Transverse colon (tissue), 4 donors: ENCODE data around the gene TULP4. TPM values are rescaled to one million over a fixed set of nuclear protein-coding genes. Genes with fewer than 3 reads are reported as not detected.
"Not testable (repeated sequence)": the region's sequence is repeated elsewhere in the genome, so short reads cannot be mapped to it uniquely, and the experiment has no call there.

Source experiments
- DNase-seq: peaks from one replicate; pipeline ENCODE4 v3.0.0-alpha.2; 2019
- H3K27ac ChIP-seq, 4 donors: fragments of 200-600 bp; sonication (generic); 2 replicates each; pipeline ENCODE4 v1.5.1; 2016 to 2018; ENCODE audit warnings: inconsistent platforms in 4 of 4
- H3K27me3 ChIP-seq: fragments of 200-600 bp; sonication (generic); 2 replicates; pipeline ENCODE4 v1.5.1; 2017; ENCODE audit warnings: inconsistent platforms
- H3K36me3 ChIP-seq, 4 donors: fragments of 200-600 bp; sonication (generic); 2 replicates each; pipeline ENCODE4 v1.5.1; 2017 to 2019; ENCODE audit warnings: inconsistent platforms in 4 of 4
- H3K4me1 ChIP-seq, 4 donors: fragments of 200-600 bp; sonication (generic); 2 replicates each; pipeline ENCODE4 v1.5.1; 2017 to 2020; ENCODE audit warnings: inconsistent platforms in 4 of 4
- H3K4me3 ChIP-seq, 4 donors: fragments of 200-600 bp; sonication (generic); 1 replicate in 1 of 4; 2 replicates in 3 of 4; pipeline versions ENCODE4 v1.5.1 to v1.6.1; 2017 to 2019; ENCODE audit warnings: inconsistent platforms in 4 of 4
- H3K9me3 ChIP-seq, 2 donors: fragments of 200-600 bp; sonication (generic); 2 replicates each; pipeline ENCODE4 v1.5.1; 2017 to 2019; ENCODE audit warnings: inconsistent platforms in 2 of 2
- CTCF ChIP-seq, 5 experiments: fragments of 200-600 bp in 3 of 5; fragments of 450-650 bp in 2 of 5; sonication (generic) in 3 of 5; IDR thresholded peaks; 1 replicate in 2 of 5; 2 replicates in 3 of 5; pipeline ENCODE4 v1.5.1; 2016 to 2017; ENCODE audit warnings: antibody characterized with exemption in 5 of 5, inconsistent platforms in 3 of 5, mild to moderate bottlenecking in 2 of 5, moderate library complexity in 1 of 5
- EP300 ChIP-seq: sonication (generic); formaldehyde crosslinking; IDR thresholded peaks from one replicate; pipeline ENCODE4 v1.6.1; 2017; ENCODE audit warnings: antibody characterized with exemption, low read depth
- POLR2A ChIP-seq: fragments of 450-650 bp; IDR thresholded peaks from one replicate; pipeline ENCODE4 v1.6.1; 2016; ENCODE audit warnings: antibody characterized with exemption, mild to moderate bottlenecking, moderate library complexity
- POLR2AphosphoS5 ChIP-seq, 3 donors: sonication (generic); formaldehyde crosslinking; IDR thresholded peaks; one replicate each; pipeline ENCODE4 v1.6.1; 2016; ENCODE audit warnings: antibody characterized with exemption in 3 of 3
- WGBS, 2 donors: methylation state at CpG; one replicate each; pipeline ENCODE4 v1.1.5; 2018; ENCODE audit warnings: low coverage in 1 of 2; 5-methylcytosine and 5-hydroxymethylcytosine counted together
- in situ Hi-C, 4 donors: fragments of 200-750 bp; cut with MboI; loops; one replicate each; pipeline versions ENCODE4 v1.15.0 to v1.15.1; 2017; ENCODE audit warnings: low sequenced_read_pairs in 3 of 4, low pct_ligation_motif_present in 1 of 4, low pct_unique_long_range_greater_than_20kb in 1 of 4
- intact Hi-C: fragments of 100-400 bp; cut with DNase I; formaldehyde crosslinking; loops from one replicate; pipeline ENCODE4 v1.15.1; 2023; ENCODE audit warnings: low total_unique reads
- total RNA-seq, 4 donors: library from RNA; depleted of rRNA; stranded (reverse); fragments of >200 nt; gene quantifications; one replicate each; pipeline ENCODE4 v1.1.0, GENCODE V29; 2016

The TULP4 gene
- total RNA-seq, 4 donors from 2014 or later: 53.9 to 138 (median 95.1) TPM

GRCh38 chr6:158290040-158290439 lies 22.2 kb upstream of the TULP4 start:
- Histone ChIP-seq H3K36me3 (no peaks in the 10 kb centered on the region), H3K9me3 (no peaks in the 10 kb centered on the region), H3K4me3 (no peak overlapping the region), H3K27me3 (no peaks in the 10 kb centered on the region), H3K27ac (peak overlapping the region in 2 of 4 donors; percentile 23 to 24), H3K4me1 (peaks cover 12 to 40% (median 29%) of the 10 kb centered on the region in 4 donors)
- intact Hi-C loops (no loop called here), in situ Hi-C loops (no loop called here)
- 75% methylated on average over 3 of the region's 3 CpGs; no CpG with 5 or more reads in 1 of the 2 donors for WGBS, 2 donors
- TF ChIP-seq CTCF (IDR thresholded peaks at IDR 0.05): no peak
- TF ChIP-seq POLR2A: no peak
- TF ChIP-seq POLR2AphosphoS5 (IDR thresholded peaks at IDR 0.05): no peak
- TF ChIP-seq EP300: no peak
- no peak for DNase-seq

GRCh38 chr6:158290659-158291058 lies 21.6 kb upstream of the TULP4 start:
- intact Hi-C loops (no loop called here), in situ Hi-C loops (no loop called here)
- Histone ChIP-seq H3K27me3 (no peaks in the 10 kb centered on the region), H3K4me3 (peak overlapping the region in 1 of 4 donors; percentile 10), H3K4me1 (peaks cover 9 to 34% (median 25%) of the 10 kb centered on the region in 4 donors), H3K27ac (peak overlapping the region in 2 of 4 donors; percentile 23 to 24), H3K9me3 (peaks cover 0 to 2% of the 10 kb centered on the region in 2 donors), H3K36me3 (peaks cover 0 to 3% (median 0%) of the 10 kb centered on the region in 4 donors)
- TF ChIP-seq EP300 (no peak), POLR2A (no peak), POLR2AphosphoS5 (IDR thresholded peaks at IDR 0.05) (no peak)
- peak; percentile 57 for DNase-seq
- 50 to 59% methylated on average over 3 of the region's 3 CpGs for WGBS, 2 donors

DNA sequence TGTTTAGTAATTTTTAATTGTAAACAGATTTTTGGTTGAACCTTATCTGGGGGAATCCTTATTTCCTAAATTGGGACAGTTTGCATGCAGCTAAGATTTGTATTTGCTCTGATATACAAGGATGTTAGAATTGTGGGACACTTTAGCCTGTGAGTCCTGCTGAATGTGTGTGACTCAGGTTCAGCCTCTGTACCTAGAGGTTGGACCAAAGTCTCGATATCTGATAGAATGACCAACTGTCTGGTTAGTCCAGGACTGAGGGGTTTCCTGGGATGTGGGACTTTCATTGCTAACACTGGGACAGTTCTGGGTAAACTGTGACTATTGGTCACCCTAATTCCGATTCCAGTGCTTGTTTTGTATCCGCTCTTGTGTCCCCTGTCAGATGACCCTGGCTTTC lies 20.2 kb upstream of the TULP4 start:
- Histone ChIP-seq H3K27me3 (no peaks in the 10 kb centered on the region), H3K4me3 (no peak overlapping the region), H3K9me3 (peaks cover 8 to 16% of the 10 kb centered on the region in 2 donors), H3K36me3 (peaks cover 0 to 15% (median 0%) of the 10 kb centered on the region in 4 donors), H3K27ac (no peak overlapping the region), H3K4me1 (peaks cover 5 to 20% (median 11%) of the 10 kb centered on the region in 4 donors)
- TF ChIP-seq CTCF (IDR thresholded peaks at IDR 0.05): no peak
- TF ChIP-seq POLR2AphosphoS5 (IDR thresholded peaks at IDR 0.05): no peak
- TF ChIP-seq EP300: no peak
- no peak for TF ChIP-seq POLR2A
- no peak for DNase-seq
- in situ Hi-C loops (no loop called here), intact Hi-C loops (no loop called here)
- WGBS, 2 donors: 91 to 100% methylated on average over 3 of the region's 3 CpGs

DNA sequence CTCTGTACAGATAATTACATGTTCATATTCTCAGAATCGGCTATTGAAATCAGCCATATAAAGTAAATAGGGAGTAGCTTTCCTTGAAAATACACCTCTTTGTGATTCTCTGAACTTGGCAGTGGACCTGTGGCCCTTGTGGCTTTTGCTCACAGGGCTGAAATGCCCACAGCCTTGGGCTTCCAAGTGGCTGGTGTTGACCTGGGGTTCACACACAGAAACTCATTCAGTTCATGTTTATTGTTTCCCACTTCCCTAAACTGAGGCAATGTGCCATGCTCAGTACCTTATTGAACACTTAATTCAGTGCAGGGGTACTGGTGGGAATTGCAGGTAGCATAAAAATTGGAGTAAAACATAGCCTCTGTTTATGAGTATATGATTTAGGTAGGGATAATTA lies 19.1 kb upstream of the TULP4 start:
- intact Hi-C loops (no loop called here), in situ Hi-C loops (no loop called here)
- peaks cover 0 to 17% (median 0%) of the 10 kb centered on the region in 4 donors for H3K36me3 ChIP-seq
- H3K9me3 ChIP-seq: peaks cover 17 to 25% of the 10 kb centered on the region in 2 donors
- H3K4me3 ChIP-seq: no peak overlapping the region
- H3K27me3 ChIP-seq: no peaks in the 10 kb centered on the region
- 88% methylated on average over 1 of the region's 1 CpG; no CpG with 5 or more reads in 1 of the 2 donors for WGBS, 2 donors
- TF ChIP-seq POLR2A (no peak), CTCF (IDR thresholded peaks at IDR 0.05) (no peak), EP300 (no peak), POLR2AphosphoS5 (IDR thresholded peaks at IDR 0.05) (no peak)
- DNase-seq: no peak
- H3K27ac ChIP-seq: no peak overlapping the region
- peaks cover 0 to 11% (median 3%) of the 10 kb centered on the region in 4 donors for H3K4me1 ChIP-seq

DNA sequence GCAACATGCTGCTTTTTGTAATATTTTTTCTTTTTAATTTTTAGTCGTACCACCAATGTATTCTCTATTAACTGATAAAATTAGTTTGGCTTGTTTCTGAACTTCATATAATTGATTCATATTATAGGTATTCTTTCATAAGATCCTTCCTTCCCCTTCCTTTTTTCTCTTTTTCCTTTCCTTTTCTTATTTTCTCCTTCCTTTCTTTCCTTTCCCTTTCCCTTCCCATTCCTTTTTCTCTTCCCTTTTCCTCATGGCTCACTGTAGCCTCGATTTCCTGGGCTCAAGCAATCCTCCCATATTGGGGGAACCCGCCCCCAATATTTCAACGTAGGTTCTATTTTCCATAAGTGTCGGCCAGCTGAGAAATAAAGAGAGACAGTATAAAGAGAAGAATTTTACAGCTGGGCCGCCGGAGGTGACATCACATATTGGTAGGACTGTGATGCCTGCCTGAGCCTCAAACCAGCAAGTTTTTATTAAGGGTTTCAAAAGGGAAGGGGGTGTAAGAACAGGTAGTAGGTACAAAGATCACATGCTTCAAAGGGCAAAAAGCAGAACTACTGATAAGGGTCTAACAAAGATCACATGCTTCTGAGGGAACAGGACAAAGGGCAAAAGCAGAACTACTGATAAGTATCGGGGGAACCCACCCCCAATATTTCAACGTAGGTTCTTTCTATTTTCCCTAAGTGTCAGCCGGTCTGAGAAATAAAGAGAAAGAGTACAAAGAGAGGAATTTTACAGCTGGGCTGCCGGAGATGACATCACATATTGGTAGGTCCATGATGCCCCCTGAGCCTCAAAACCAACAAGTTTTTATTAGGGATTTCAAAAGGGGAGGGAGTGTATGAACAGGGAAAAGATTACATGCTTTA lies 16.1 kb upstream of the TULP4 start:
- H3K27ac ChIP-seq, in situ Hi-C loops, intact Hi-C loops, H3K27me3 ChIP-seq, H3K4me3 ChIP-seq, DNase-seq: not testable (repeated sequence)
- Histone ChIP-seq H3K4me1 (peaks cover 1 to 15% (median 8%) of the 10 kb centered on the region in 4 donors), H3K36me3 (peaks cover 0 to 17% (median 0%) of the 10 kb centered on the region in 4 donors), H3K9me3 (peaks cover 17 to 25% of the 10 kb centered on the region in 2 donors)
- WGBS, 2 donors: 94 to 99% methylated on average over 9 to 11 of the region's 11 CpGs

DNA sequence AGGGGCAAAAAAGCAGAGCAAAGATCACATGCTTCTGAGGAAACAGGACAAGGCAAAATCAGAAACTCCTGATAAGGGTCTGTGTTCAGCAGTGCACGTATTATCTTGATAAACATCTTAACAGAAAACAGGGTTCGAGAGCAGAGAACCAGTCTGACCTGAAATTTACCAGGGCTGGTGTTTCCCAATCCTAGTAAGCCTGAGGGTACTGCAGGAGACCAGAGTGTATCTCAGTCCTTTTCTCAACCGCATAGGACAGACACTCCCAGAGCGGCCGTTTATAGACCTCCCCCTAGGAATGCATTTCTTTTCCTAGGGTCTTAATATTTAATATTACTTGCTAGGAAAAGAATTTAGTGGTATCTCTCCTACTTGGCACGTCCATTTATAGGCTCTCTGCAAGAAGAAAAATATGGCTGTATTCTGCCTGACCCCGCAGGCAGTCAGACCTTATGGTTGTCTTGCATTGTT lies 15.4 kb upstream of the TULP4 start:
- in situ Hi-C loops, H3K27ac ChIP-seq, intact Hi-C loops, H3K27me3 ChIP-seq, H3K4me3 ChIP-seq, DNase-seq: not testable (repeated sequence)
- Histone ChIP-seq H3K4me1 (peaks cover 0 to 15% (median 6%) of the 10 kb centered on the region in 4 donors), H3K36me3 (peaks cover 0 to 17% (median 0%) of the 10 kb centered on the region in 4 donors), H3K9me3 (peaks cover 17 to 25% of the 10 kb centered on the region in 2 donors)
- 94 to 98% methylated on average over 7 of the region's 7 CpGs for WGBS, 2 donors

DNA sequence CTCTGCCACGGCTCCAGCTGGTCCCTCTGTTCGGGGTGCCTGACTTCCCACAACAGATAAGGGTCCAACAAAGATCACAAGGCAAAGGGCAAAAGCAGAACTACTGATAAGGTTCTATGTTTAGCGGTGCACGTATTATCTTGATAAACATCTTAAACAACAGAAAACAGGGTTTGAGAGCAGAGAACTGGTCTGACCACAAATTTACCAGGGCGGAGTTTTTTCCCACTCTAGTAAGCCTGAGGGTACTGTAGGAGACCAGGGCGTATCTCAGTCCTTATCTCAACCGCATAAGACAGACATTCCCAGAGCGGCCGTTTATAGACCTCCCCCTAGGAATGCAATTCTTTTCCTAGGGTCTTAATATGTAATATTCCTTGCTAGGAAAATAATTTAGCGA lies 14.6 kb upstream of the TULP4 start:
- peaks cover 17 to 25% of the 10 kb centered on the region in 2 donors for H3K9me3 ChIP-seq

More for the DNA sequence above, 14.6 kb upstream of the TULP4 start:
- H3K27ac ChIP-seq, intact Hi-C loops, DNase-seq, H3K4me3 ChIP-seq, in situ Hi-C loops, H3K27me3 ChIP-seq: not testable (repeated sequence)
- Histone ChIP-seq H3K4me1 (peaks cover 0 to 15% (median 6%) of the 10 kb centered on the region in 4 donors), H3K36me3 (peaks cover 0 to 17% (median 0%) of the 10 kb centered on the region in 4 donors)
- WGBS, 2 donors: 94 to 97% methylated on average over 9 to 10 of the region's 10 CpGs
